Activated CD4-positive, alpha-beta T cell treated with anti-CD3 and anti-CD28 coated beads for 36 hours (primary cell): Measurements from ENCODE around the gene ELOA. TPM values are rescaled to one million over a fixed set of nuclear protein-coding genes. Genes with fewer than 3 reads are reported as not detected.

Experiments used
- ATAC-seq: fragments of 200-7000 bp; cut with Tn5 transposase; one replicate; pipeline ENCODE4 v1.10.0; 2021; ENCODE audit warnings: mild to moderate bottlenecking, moderate library complexity
- CTCF ChIA-PET: fragments of 350-600 bp; sonication (Branson Sonifier 250); formaldehyde crosslinking; loops from one replicate; lab custom pipeline; 2021; ENCODE audit warnings: antibody characterized with exemption; lab: Charles Lee
- POLR2A ChIA-PET: fragments of 350-600 bp; sonication (Branson Sonifier 250); formaldehyde crosslinking; loops from one replicate; lab custom pipeline; 2021; ENCODE audit warnings: antibody characterized with exemption, inconsistent platforms; lab: Charles Lee
- DNase-seq: peaks from one replicate; pipeline ENCODE4 v3.0.0-alpha.2; 2020
- H3K27ac Mint-ChIP-seq: one replicate; pipeline ENCODE4 v1.8.0; 2021; ENCODE audit warnings: mixed read lengths
- H3K27me3 Mint-ChIP-seq: one replicate; pipeline ENCODE4 v1.8.0; 2021; ENCODE audit warnings: mixed read lengths
- H3K36me3 Mint-ChIP-seq: one replicate; pipeline ENCODE4 v1.8.0; 2021; ENCODE audit warnings: low read depth, mixed read lengths
- H3K4me1 Mint-ChIP-seq: one replicate; pipeline ENCODE4 v1.8.0; 2021; ENCODE audit warnings: mixed read lengths
- H3K4me3 Mint-ChIP-seq: one replicate; pipeline ENCODE4 v1.8.0; 2021; ENCODE audit warnings: mild to moderate bottlenecking, moderate library complexity, mixed read lengths
- H3K9me3 Mint-ChIP-seq: one replicate; pipeline ENCODE4 v1.8.0; 2021; ENCODE audit warnings: low read depth, mixed read lengths
- intact Hi-C, 2 experiments: fragments of 100-400 bp; cut with DNase I in 1 of 2; cut with micrococcal nuclease in 1 of 2; formaldehyde crosslinking; loops; one replicate each; pipeline versions ENCODE4 v1.14.2 to v1.15.1; 2022 to 2024; cut with DNase I, micrococcal nuclease
- total RNA-seq, 2 experiments: library from RNA; stranded (reverse); gene quantifications; one replicate each; pipeline ENCODE4 v1.2.3, GENCODE V29; 2021

Gene ELOA, protein sequence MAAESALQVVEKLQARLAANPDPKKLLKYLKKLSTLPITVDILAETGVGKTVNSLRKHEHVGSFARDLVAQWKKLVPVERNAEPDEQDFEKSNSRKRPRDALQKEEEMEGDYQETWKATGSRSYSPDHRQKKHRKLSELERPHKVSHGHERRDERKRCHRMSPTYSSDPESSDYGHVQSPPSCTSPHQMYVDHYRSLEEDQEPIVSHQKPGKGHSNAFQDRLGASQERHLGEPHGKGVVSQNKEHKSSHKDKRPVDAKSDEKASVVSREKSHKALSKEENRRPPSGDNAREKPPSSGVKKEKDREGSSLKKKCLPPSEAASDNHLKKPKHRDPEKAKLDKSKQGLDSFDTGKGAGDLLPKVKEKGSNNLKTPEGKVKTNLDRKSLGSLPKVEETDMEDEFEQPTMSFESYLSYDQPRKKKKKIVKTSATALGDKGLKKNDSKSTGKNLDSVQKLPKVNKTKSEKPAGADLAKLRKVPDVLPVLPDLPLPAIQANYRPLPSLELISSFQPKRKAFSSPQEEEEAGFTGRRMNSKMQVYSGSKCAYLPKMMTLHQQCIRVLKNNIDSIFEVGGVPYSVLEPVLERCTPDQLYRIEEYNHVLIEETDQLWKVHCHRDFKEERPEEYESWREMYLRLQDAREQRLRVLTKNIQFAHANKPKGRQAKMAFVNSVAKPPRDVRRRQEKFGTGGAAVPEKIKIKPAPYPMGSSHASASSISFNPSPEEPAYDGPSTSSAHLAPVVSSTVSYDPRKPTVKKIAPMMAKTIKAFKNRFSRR
- total RNA-seq = 10 to 100 TPM; 34.5 to 38.6 TPM

DNA sequence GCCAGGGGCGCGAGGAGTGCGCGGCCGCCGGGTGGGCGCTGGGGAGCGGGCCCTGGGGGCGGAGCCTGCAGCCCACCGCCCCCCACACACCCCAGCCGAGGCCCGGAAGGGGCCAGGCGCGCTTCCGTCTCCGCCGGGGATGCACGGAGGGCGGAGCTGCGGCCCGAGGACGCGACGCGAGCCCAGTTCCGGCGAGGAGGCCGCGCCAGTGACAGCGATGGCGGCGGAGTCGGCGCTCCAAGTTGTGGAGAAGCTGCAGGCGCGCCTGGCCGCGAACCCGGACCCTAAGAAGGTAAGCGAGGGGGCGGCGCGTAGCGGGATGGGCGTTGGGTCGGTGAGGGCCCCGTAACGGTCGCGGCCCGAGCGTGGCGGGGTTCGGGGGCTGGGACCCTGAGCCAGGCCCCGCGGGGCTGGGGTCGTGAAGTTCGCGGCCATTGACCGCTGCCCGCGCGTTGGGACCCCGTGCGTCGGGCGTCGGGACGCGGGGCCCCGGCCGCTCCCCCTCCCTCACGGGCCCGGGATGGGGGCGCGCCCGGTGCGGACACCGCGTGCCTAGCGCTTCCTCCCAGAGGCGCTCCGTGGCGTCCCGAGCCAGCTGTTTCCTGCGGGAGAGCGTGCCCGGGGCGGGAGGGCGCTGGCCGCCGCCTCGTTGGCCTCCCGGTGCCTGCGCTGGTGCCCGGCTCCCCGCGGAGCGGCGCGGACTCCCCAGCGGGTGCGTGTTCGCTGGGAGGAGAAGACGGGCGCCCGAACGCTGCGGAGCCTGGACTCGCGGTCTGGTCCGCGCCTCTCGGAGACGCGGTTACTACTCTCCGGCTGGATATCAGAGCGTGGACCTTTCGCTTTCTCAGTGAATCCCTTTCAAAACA, at the start of gene ELOA:
TSS of gene ELOA (plus strand) at position 185 of the 866 bp plus-strand sequence. CDS start at position 218, 33 bp downstream.
- DNase-seq = peak; percentile 88
- H3K36me3 Mint-ChIP-seq = peaks cover 18% of the 10 kb centered on the region
- POLR2A ChIA-PET = interaction anchor here (0.7 to 2.1 kb wide), 5 partner anchors 30 to 51 kb away, joined by 3 to 14 read pairs (median 3); partner anchors contain the start of gene RPL11
- no peaks in the 10 kb centered on the region for H3K9me3 Mint-ChIP-seq
- H3K27me3 Mint-ChIP-seq = no peaks in the 10 kb centered on the region
- CTCF ChIA-PET = interaction anchor here (0.6 to 4.1 kb wide), 13 partner anchors 9 to 401 kb away, joined by 3 to 23 read pairs (median 3); partner anchors contain the start of gene RPL11
- H3K4me1 Mint-ChIP-seq = peaks cover 42% of the 10 kb centered on the region
- intact Hi-C loops = loop anchor here (1.0 to 2.0 kb wide), 12 partner anchors 29 to 375 kb away; partner anchors contain the start of genes ASAP3 (in 1 of the 2), E2F2 (in 1 of the 2), FUCA1 (in 1 of the 2) and GALE (in 1 of the 2)
- peak within 1 kb of the TSS; percentile 87 for H3K4me3 Mint-ChIP-seq
- ATAC-seq = peak; percentile 94
- H3K27ac Mint-ChIP-seq = peak within 1 kb of the TSS; percentile 91

DNA sequence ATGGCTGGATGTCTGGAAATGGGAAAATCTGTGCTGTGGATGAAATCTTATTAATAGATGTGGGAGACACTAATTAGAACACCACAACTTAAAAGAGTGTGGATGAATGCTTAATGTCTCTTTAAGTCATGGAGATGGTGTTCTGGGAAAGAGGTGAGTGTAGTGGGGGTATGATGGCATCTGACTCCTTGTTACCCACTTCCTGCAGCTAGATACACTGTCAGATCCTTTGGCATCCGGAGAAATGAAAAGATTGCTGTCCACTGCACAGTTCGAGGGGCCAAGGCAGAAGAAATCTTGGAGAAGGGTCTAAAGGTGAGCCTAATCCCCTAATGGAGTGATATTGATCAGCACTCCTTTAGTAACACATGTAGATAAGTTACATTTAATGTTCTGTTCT, 49.7 kb upstream of the ELOA start:
- peak overlapping the region; percentile 98 for H3K27ac Mint-ChIP-seq
- H3K9me3 Mint-ChIP-seq = no peaks in the 10 kb centered on the region
- POLR2A ChIA-PET = no interaction called here
- H3K36me3 Mint-ChIP-seq = peaks cover 67% of the 10 kb centered on the region
- H3K4me3 Mint-ChIP-seq = peak overlapping the region; percentile 97
- H3K27me3 Mint-ChIP-seq = no peaks in the 10 kb centered on the region
- H3K4me1 Mint-ChIP-seq = peaks cover 61% of the 10 kb centered on the region
- intact Hi-C loops = loop anchor here (2.0 to 10.0 kb wide), 2 partner anchors 271 to 287 kb away; partner anchors contain the start of gene SRSF10 (in 1 of the 2)
- ATAC-seq (no peak), DNase-seq (no peak)
- CTCF ChIA-PET = interaction anchor here (0.6 to 1.3 kb wide), 5 partner anchors 9 to 78 kb away, joined by 3 to 4 read pairs (median 3); no protein-coding TSS in a partner anchor

DNA sequence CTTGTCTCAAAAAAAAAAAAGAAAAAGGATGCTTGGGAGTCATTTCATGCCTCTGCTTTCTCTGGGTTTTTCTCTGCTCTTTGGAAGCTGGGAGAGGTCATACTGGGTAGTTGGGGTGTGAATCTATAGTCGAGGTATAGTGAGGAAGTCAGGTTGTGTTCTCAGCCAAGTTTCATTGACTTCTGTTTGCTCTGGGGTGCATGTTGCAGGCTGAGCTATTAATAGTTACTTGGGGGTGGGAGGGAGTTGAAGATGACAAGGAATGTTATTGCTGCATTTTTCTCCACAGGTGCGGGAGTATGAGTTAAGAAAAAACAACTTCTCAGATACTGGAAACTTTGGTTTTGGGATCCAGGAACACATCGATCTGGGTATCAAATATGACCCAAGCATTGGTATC, 48.9 kb upstream of the ELOA start:
- ATAC-seq (no peak), DNase-seq (no peak)
- Mint-ChIP-seq H3K9me3 (no peaks in the 10 kb centered on the region), H3K4me3 (peak overlapping the region; percentile 97), H3K27ac (peak overlapping the region; percentile 98), H3K4me1 (peaks cover 68% of the 10 kb centered on the region), H3K27me3 (no peaks in the 10 kb centered on the region), H3K36me3 (peaks cover 72% of the 10 kb centered on the region)
- ChIA-PET POLR2A (interaction anchor here (0.7 to 1.8 kb wide), 3 partner anchors 49 to 327 kb away, joined by 3 to 4 read pairs (median 4); partner anchors contain the start of gene ELOA), CTCF (interaction anchor here (0.6 to 1.8 kb wide), 5 partner anchors 52 to 139 kb away, joined by 3 to 5 read pairs (median 3); partner anchors contain the start of gene PITHD1)
- intact Hi-C loops = loop anchor here in 1 of 2 experiments (10.0 kb wide), 1 partner anchor 270 kb away; no protein-coding TSS in a partner anchor

DNA sequence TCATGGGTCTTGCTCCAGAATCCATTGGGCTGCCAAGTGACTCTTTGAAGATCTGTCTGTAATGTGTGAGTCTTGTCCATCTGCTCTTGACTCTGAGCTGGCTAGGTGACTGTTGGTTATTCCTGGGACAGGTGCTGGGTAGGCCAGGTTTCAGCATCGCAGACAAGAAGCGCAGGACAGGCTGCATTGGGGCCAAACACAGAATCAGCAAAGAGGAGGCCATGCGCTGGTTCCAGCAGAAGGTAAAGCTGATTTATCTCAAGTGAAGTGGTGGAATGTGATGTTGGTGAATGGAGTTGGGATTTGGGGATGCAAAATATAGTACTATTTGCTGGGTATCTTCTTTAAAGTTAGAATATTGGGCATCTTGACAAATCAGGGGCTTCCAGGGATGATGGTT, 47.6 kb upstream of the ELOA start:
- Mint-ChIP-seq H3K9me3 (no peaks in the 10 kb centered on the region), H3K4me3 (peak overlapping the region; percentile 97), H3K27me3 (no peaks in the 10 kb centered on the region), H3K36me3 (peaks cover 84% of the 10 kb centered on the region), H3K27ac (peak overlapping the region; percentile 75), H3K4me1 (peaks cover 75% of the 10 kb centered on the region)
- ATAC-seq = no peak
- ChIA-PET CTCF (interaction anchor here (0.9 to 1.8 kb wide), 3 partner anchors 24 to 76 kb away, joined by 3 to 5 read pairs (median 3); no protein-coding TSS in a partner anchor), POLR2A (interaction anchor here (1.5 to 1.8 kb wide), 2 partner anchors 50 to 328 kb away, joined by 4 to 7 read pairs; no protein-coding TSS in a partner anchor)
- intact Hi-C loops = loop anchor here in 1 of 2 experiments (10.0 kb wide), 1 partner anchor 269 kb away; no protein-coding TSS in a partner anchor
- no peak for DNase-seq

DNA sequence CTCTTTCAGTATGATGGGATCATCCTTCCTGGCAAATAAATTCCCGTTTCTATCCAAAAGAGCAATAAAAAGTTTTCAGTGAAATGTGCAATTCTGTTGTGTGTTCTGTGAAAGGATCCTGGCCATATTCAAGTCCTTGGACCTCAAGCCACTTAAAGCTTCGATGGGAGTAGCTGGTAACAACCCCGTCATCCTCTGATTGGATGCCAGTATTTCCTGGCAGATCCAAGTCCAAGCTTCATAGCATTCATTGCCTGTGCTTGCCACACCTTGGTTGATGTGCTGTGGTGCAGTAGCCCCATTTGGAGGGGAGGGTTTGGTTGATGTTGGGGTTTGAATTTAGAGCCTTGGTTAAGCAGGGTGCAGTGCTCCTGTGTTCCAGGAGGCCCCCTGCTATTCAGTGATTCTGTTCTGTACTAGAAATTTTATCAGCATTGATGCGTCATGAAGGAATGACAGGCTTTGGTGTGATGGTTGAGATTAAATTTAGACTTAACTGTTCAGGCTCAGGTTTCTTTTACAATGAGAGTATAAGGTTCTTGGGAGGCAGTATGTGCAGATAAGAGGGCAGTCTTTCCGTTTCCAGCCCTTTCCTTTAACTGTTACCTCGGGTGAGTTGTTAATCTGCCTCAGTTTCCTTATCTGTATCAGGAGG, 46.8 kb upstream of the ELOA start:
- intact Hi-C loops = loop anchor here in 1 of 2 experiments (10.0 kb wide), 1 partner anchor 268 kb away; no protein-coding TSS in a partner anchor

DNA sequence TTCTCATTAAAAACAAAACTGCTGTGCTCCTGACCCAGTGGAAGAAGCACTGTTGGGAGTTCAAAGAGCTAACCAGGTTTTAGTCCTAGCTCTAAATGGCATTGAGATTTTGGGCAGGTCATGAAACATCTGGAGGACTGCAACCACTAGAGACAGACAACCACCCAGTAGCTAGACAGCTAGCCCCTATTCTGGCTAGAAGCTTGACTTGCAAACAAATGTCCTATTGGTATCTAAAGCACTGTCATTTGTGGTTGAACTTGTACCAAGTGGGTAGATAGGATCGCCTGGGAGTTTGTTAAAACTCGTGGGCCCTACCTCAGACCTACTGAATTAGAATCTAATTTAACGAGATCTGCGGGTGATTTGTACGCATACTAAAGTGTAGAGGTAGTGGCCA, 44.8 kb upstream of the ELOA start:
- Mint-ChIP-seq H3K4me3 (peak overlapping the region; percentile 4), H3K27ac (peak overlapping the region; percentile 77), H3K4me1 (peaks cover 65% of the 10 kb centered on the region), H3K36me3 (peaks cover 89% of the 10 kb centered on the region), H3K27me3 (no peaks in the 10 kb centered on the region), H3K9me3 (no peaks in the 10 kb centered on the region)
- ATAC-seq (no peak), DNase-seq (no peak)
- ChIA-PET CTCF (interaction anchor here (0.9 to 1.0 kb wide), 4 partner anchors 46 to 76 kb away, joined by 3 read pairs; no protein-coding TSS in a partner anchor), POLR2A (interaction anchor here (0.7 to 1.2 kb wide), 5 partner anchors 11 to 263 kb away, joined by 3 to 8 read pairs (median 4); partner anchors contain the start of gene ELOA)
- intact Hi-C loops = loop anchor here in 1 of 2 experiments (2.0 to 10.0 kb wide), 2 partner anchors 44 to 266 kb away; partner anchors contain the start of gene ELOA

More for the DNA sequence above, 46.8 kb upstream of the ELOA start:
- POLR2A ChIA-PET = interaction anchor here (0.6 to 1.5 kb wide), 2 partner anchors 49 to 72 kb away, joined by 4 to 7 read pairs; no protein-coding TSS in a partner anchor
- peak overlapping the region; percentile 20 for H3K27ac Mint-ChIP-seq
- H3K27me3 Mint-ChIP-seq = no peaks in the 10 kb centered on the region
- DNase-seq (no peak), ATAC-seq (no peak)
- CTCF ChIA-PET = no interaction called here
- H3K4me3 Mint-ChIP-seq = peak overlapping the region; percentile 97
- peaks cover 75% of the 10 kb centered on the region for H3K4me1 Mint-ChIP-seq
- peaks cover 92% of the 10 kb centered on the region for H3K36me3 Mint-ChIP-seq
- H3K9me3 Mint-ChIP-seq = no peaks in the 10 kb centered on the region

DNA sequence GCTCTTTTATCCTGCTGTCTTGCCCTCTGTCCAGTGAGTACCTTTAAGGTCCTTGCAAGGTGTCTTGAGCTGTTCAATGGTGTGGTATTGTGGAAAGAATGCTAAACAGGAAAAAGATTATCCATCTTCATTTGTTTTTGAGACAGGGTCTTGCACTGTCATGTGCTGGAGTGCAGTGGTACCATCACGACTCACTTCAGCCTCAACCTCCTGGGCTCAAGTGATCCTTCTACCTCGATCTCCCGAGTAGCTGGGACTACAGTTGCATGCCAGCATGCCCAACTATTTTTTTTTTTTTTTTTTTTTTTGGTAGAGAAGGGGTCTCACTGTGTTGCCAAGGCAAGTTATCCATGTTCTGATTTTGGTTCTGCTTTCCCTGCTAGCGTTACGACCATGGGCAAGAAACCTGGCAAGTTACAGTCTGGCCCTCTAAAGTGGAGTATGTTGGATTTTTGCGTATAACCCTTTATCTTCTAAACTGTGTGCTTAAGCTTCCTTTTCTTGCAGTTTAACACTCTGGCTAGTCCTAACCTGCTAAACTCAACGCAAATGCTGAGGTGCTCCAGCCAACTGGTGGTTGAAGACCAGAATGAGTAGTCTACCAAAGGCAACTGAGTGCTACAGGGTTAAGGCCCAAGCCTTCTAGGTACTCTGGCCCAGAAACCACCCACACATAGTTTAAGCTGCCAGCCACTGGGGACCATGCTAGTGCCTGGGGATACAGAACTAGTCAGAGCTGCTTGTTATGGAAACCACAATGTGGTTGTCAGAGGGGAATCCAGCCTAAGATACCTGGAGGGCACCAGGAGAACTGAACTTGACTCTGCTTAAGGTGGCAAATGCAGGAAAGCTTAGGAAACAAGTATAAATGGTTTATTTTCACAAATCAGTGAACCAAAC, 43.7 kb upstream of the ELOA start:
- POLR2A ChIA-PET = interaction anchor here (0.6 to 1.2 kb wide), 3 partner anchors 8 to 44 kb away, joined by 6 to 8 read pairs (median 8); partner anchors contain the start of genes ELOA and RPL11
- H3K27me3 Mint-ChIP-seq = no peaks in the 10 kb centered on the region
- H3K27ac Mint-ChIP-seq = peak overlapping the region; percentile 67

DNA sequence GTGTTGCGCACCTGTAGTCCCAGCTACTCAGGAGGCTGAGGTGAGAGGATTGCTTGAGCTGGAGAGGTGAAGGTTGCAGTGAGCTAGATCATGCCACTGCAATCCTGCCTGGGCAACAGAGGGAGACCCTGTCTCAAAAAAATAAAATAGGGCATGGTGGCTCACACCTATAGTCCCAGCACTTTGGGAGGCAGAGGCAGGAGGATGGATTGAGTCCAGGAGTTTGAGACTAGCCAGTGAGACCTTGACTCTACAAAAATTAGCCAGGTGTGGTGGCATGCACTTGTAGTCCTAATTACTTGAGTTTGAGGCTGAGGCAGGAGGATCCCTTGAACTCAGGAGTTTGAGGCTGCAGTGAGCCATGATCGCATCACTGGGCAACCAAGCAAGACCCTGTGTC, 42.0 kb upstream of the ELOA start:
- peaks cover 65% of the 10 kb centered on the region for H3K36me3 Mint-ChIP-seq

More for the DNA sequence above, 43.7 kb upstream of the ELOA start:
- peaks cover 81% of the 10 kb centered on the region for H3K36me3 Mint-ChIP-seq
- H3K9me3 Mint-ChIP-seq = no peaks in the 10 kb centered on the region
- ATAC-seq (peak; percentile 53), DNase-seq (peak; percentile 36)
- no peak overlapping the region for H3K4me3 Mint-ChIP-seq
- intact Hi-C loops = loop anchor here in 1 of 2 experiments (2.0 to 10.0 kb wide), 2 partner anchors 43 to 265 kb away; partner anchors contain the start of gene ELOA
- peaks cover 54% of the 10 kb centered on the region for H3K4me1 Mint-ChIP-seq
- CTCF ChIA-PET = interaction anchor here (0.7 to 1.8 kb wide), 7 partner anchors 8 to 318 kb away, joined by 3 to 9 read pairs (median 5); partner anchors contain the start of gene RPL11

More for the DNA sequence above, 42.0 kb upstream of the ELOA start:
- peaks cover 36% of the 10 kb centered on the region for H3K4me1 Mint-ChIP-seq
- ATAC-seq = no peak
- DNase-seq = no peak
- no peaks in the 10 kb centered on the region for H3K27me3 Mint-ChIP-seq
- no peaks in the 10 kb centered on the region for H3K9me3 Mint-ChIP-seq
- CTCF ChIA-PET = interaction anchor here (0.7 to 1.2 kb wide), 2 partner anchors 10 to 93 kb away, joined by 4 to 5 read pairs; partner anchors contain the start of gene RPL11
- POLR2A ChIA-PET = interaction anchor here (0.7 kb wide), 1 partner anchor 357 kb away, joined by 5 read pairs; no protein-coding TSS in a partner anchor
- intact Hi-C loops = no loop called here
- H3K4me3 Mint-ChIP-seq = no peak overlapping the region
- H3K27ac Mint-ChIP-seq = no peak overlapping the region
